PC-3 (cell line): ENCODE results near the gene CNTNAP2. TPM values are rescaled to one million over a fixed set of nuclear protein-coding genes. Genes with fewer than 3 reads are reported as not detected.

Experiments
- ATAC-seq: fragments of 200-7000 bp; cut with Tn5 transposase; 2 replicates; pipeline ENCODE4 v1.9.1; 2020; ENCODE audit warnings: mild to moderate bottlenecking, moderate library complexity
- BruUV-seq: library from RNA; stranded (reverse); fragments of 400-500 nt; replicated peaks from 2 replicates; lab custom pipeline; 2021; lab: Mats Ljungman, UMichigan
- CTCF ChIA-PET: fragments of 300-600 bp; sonication (Branson Sonifier 250); formaldehyde crosslinking; loops from one replicate; lab custom pipeline; 2022; ENCODE audit warnings: antibody characterized with exemption; lab: Charles Lee
- POLR2A ChIA-PET: fragments of 300-600 bp; sonication (Branson Sonifier 250); formaldehyde crosslinking; loops from one replicate; lab custom pipeline; 2022; ENCODE audit warnings: antibody characterized with exemption; ENCODE audit not compliant: unreplicated experiment; lab: Charles Lee
- DNase-seq: peaks from one replicate; pipeline ENCODE4 v3.0.0-alpha.2; 2015
- H2AFZ ChIP-seq: fragments of 300-600 bp; sonication (generic); 2 replicates; pipeline ENCODE4 v1.6.0; 2016; ENCODE audit warnings: antibody characterized with exemption, low read length
- H3F3A ChIP-seq: fragments of 300-600 bp; sonication (generic); one replicate; pipeline ENCODE4 v1.6.0; 2017; ENCODE audit warnings: antibody characterized with exemption, low read length, control low read depth, mild to moderate bottlenecking; ENCODE audit not compliant: unreplicated experiment
- H3K27ac ChIP-seq: fragments of 300-600 bp; sonication (generic); 2 replicates; pipeline ENCODE4 v1.5.1; 2016; ENCODE audit warnings: mild to moderate bottlenecking, low read length
- H3K27me3 ChIP-seq: fragments of 300-600 bp; sonication (generic); 2 replicates; pipeline ENCODE4 v1.6.1; 2016; ENCODE audit warnings: low read length, mixed read lengths
- H3K36me3 ChIP-seq: fragments of 300-600 bp; sonication (generic); 2 replicates; pipeline ENCODE4 v1.6.1; 2016; ENCODE audit warnings: low read depth, mixed run types, low read length, mixed read lengths
- H3K4me1 ChIP-seq: fragments of 300-600 bp; sonication (generic); 2 replicates; pipeline ENCODE4 v1.5.1; 2016; ENCODE audit warnings: low read length; ENCODE audit not compliant: insufficient read depth
- H3K4me2 ChIP-seq: fragments of 300-600 bp; sonication (generic); 2 replicates; pipeline ENCODE4 v1.6.0; 2016; ENCODE audit warnings: low read length
- H3K4me3 ChIP-seq: fragments of 300-600 bp; sonication (generic); 2 replicates; pipeline ENCODE4 v1.5.1; 2016; ENCODE audit warnings: mild to moderate bottlenecking, low read length, mixed read lengths
- H3K79me2 ChIP-seq: fragments of 300-600 bp; sonication (generic); 2 replicates; pipeline ENCODE4 v1.6.1; 2017; ENCODE audit warnings: low read length, mixed read lengths
- H3K9ac ChIP-seq: fragments of 300-600 bp; sonication (generic); 2 replicates; pipeline ENCODE4 v1.6.0; 2016; ENCODE audit warnings: mild to moderate bottlenecking, low read length
- H3K9me2 ChIP-seq: fragments of 300-600 bp; sonication (generic); replicated peaks from 2 replicates; pipeline ENCODE4 v1.6.1; 2016; ENCODE audit warnings: mixed run types, low read length, mixed read lengths
- H3K9me3 ChIP-seq: fragments of 300-600 bp; sonication (generic); 2 replicates; pipeline ENCODE4 v1.6.1; 2016; ENCODE audit warnings: low read length, mixed read lengths
- H4K20me1 ChIP-seq: fragments of 300-600 bp; sonication (generic); 2 replicates; pipeline ENCODE4 v1.6.1; 2016; ENCODE audit warnings: low read length, mixed read lengths
- EZH2 ChIP-seq: fragments of 300-600 bp; sonication (generic); IDR thresholded peaks from one replicate; pipeline ENCODE4 v1.6.1; 2017; ENCODE audit warnings: antibody characterized with exemption, mild to moderate bottlenecking, low read length; ENCODE audit not compliant: unreplicated experiment
- EZH2phosphoT487 ChIP-seq: fragments of 300-600 bp; sonication (generic); IDR thresholded peaks from 2 replicates; pipeline ENCODE4 v1.6.1; 2018; ENCODE audit warnings: mild to moderate bottlenecking, antibody characterized with exemption, low read length, borderline replicate concordance
- intact Hi-C: fragments of 100-400 bp; cut with micrococcal nuclease; formaldehyde crosslinking; loops from 2 replicates; pipeline ENCODE4 v1.9.0; 2023
- total RNA-seq: library from RNA; depleted of rRNA; stranded (reverse); fragments of >200 nt; gene quantifications from 2 replicates; pipeline ENCODE4 v1.2.3, GENCODE V29; 2014
- TF ChIP-seq, protein P1 (sequence below): fragments of 300-600 bp; sonication (generic); conservative IDR thresholded peaks from 2 replicates; pipeline ENCODE4 v1.5.1; 2017; ENCODE audit warnings: antibody characterized with exemption, low read depth, mild to moderate bottlenecking, low read length

CNTNAP2 gene
- total RNA-seq, 1 experiment from 2014 or later: 1.5 TPM

DNA sequence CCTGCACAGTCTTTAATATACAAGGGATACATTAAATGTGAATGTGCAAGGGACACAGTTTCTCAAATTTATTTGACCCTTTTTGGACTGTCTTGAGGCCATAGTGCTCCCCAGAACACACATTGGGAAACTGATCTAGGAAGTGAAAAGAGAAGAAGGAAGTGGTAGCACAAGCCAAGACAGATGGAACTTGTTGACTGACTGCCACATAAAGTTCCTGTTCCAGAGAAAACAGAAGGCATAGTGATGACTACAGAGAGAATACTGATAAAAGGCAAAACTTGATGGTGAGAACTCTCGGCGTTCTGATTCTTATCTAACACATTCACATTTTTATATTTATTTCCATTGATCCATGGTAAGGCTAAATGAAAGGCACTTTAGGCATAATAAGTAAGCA is 1216.4 kb downstream of the CNTNAP2 start:
- no peaks in the 10 kb centered on the region for H3K9me3 ChIP-seq

GRCh38 chr7:147363101-147363500 is 1246.5 kb downstream of the CNTNAP2 start:
- no peak for TF ChIP-seq EZH2phosphoT487
- TF ChIP-seq EZH2: no peak
- TF ChIP-seq, protein P1, sequence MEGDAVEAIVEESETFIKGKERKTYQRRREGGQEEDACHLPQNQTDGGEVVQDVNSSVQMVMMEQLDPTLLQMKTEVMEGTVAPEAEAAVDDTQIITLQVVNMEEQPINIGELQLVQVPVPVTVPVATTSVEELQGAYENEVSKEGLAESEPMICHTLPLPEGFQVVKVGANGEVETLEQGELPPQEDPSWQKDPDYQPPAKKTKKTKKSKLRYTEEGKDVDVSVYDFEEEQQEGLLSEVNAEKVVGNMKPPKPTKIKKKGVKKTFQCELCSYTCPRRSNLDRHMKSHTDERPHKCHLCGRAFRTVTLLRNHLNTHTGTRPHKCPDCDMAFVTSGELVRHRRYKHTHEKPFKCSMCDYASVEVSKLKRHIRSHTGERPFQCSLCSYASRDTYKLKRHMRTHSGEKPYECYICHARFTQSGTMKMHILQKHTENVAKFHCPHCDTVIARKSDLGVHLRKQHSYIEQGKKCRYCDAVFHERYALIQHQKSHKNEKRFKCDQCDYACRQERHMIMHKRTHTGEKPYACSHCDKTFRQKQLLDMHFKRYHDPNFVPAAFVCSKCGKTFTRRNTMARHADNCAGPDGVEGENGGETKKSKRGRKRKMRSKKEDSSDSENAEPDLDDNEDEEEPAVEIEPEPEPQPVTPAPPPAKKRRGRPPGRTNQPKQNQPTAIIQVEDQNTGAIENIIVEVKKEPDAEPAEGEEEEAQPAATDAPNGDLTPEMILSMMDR: no peak
- peaks cover under 1% of the 10 kb centered on the region; the same call in 1 of the 2 replicates for H3K4me1 ChIP-seq
- no peaks in the 10 kb centered on the region for H3K27me3 ChIP-seq
- H3K9ac ChIP-seq: no peak overlapping the region
- H3K4me2 ChIP-seq: no peak overlapping the region
- no peak overlapping the region for H3K27ac ChIP-seq
- intact Hi-C loops: no loop called here
- H3K9me2 ChIP-seq: no peaks in the 10 kb centered on the region
- no peaks in the 10 kb centered on the region for H4K20me1 ChIP-seq
- ATAC-seq (no peak), DNase-seq (no peak)
- H3K36me3 ChIP-seq: no peaks in the 10 kb centered on the region
- CTCF ChIA-PET: interaction anchor here (0.6 kb wide), 1 partner anchor 64 kb away, joined by 4 read pairs; no protein-coding TSS in a partner anchor
- no peaks in the 10 kb centered on the region for H3K9me3 ChIP-seq
- BruUV-seq: no TSS peak
- H3K79me2 ChIP-seq: no peaks in the 10 kb centered on the region
- H3K4me3 ChIP-seq: no peak overlapping the region
- no peaks in the 10 kb centered on the region for H3F3A ChIP-seq
- POLR2A ChIA-PET: no interaction called here
- no peak overlapping the region for H2AFZ ChIP-seq

More for the DNA sequence above, 1216.4 kb downstream of the CNTNAP2 start:
- Histone ChIP-seq H3K79me2 (no peaks in the 10 kb centered on the region), H2AFZ (no peak overlapping the region), H3K4me3 (no peak overlapping the region), H4K20me1 (no peaks in the 10 kb centered on the region), H3K27me3 (no peaks in the 10 kb centered on the region), H3K4me2 (no peak overlapping the region), H3K9ac (no peak overlapping the region), H3F3A (no peaks in the 10 kb centered on the region), H3K27ac (no peak overlapping the region), H3K9me2 (no peaks in the 10 kb centered on the region), H3K36me3 (no peaks in the 10 kb centered on the region), H3K4me1 (no peaks in the 10 kb centered on the region)
- CTCF ChIA-PET: no interaction called here
- no TSS peak for BruUV-seq
- POLR2A ChIA-PET: no interaction called here
- intact Hi-C loops: no loop called here
- TF ChIP-seq EZH2 (no peak), EZH2phosphoT487 (no peak)
- TF ChIP-seq, protein P1: no peak
- ATAC-seq: no peak
- no peak for DNase-seq

DNA sequence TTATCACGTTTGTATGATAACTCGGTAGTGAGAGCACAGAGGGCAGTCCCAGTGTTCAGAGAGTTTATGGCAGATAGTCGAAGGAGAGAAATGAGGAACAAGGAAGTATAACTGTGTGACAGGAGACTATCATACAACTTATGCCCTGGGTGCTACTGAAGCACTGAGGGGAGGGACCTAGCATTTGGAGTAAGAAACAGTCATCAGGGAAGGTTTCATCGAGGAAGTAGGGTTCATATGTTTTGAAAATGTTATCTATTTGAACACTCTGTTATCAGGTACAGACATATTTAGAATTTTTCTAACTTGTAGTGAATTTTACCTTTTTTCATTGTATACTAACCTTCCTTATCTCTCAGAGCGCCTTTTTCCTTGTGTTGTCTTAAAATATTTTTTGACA is 1259.6 kb downstream of the CNTNAP2 start:
- Histone ChIP-seq H3K9me3 (no peaks in the 10 kb centered on the region), H3K4me3 (no peak overlapping the region), H4K20me1 (no peaks in the 10 kb centered on the region), H3K9me2 (no peaks in the 10 kb centered on the region), H3K27ac (no peak overlapping the region), H3K79me2 (no peaks in the 10 kb centered on the region), H3K4me1 (no peaks in the 10 kb centered on the region), H3K4me2 (no peak overlapping the region), H2AFZ (no peak overlapping the region), H3K9ac (no peak overlapping the region), H3K27me3 (no peaks in the 10 kb centered on the region), H3K36me3 (no peaks in the 10 kb centered on the region), H3F3A (no peaks in the 10 kb centered on the region)
- DNase-seq: no peak
- POLR2A ChIA-PET: no interaction called here
- ATAC-seq: no peak
- TF ChIP-seq, protein P1: no peak
- TF ChIP-seq EZH2 (no peak), EZH2phosphoT487 (no peak)
- CTCF ChIA-PET: no interaction called here
- intact Hi-C loops: no loop called here
- no TSS peak for BruUV-seq
